DND-41 (cell line): ENCODE data around the gene GGNBP2.

ENCODE experiments used
- EZH2 ChIP-seq: IDR thresholded peaks from 3 replicates; pipeline ENCODE4 v1.6.1; 2012; ENCODE audit warnings: borderline replicate concordance, low read depth, mild to moderate bottlenecking, moderate library complexity, low read length, inconsistent platforms; ENCODE audit not compliant: severe bottlenecking
- TF ChIP-seq, protein P1 (sequence below): IDR thresholded peaks from 2 replicates; pipeline ENCODE4 v1.5.1; 2012; ENCODE audit warnings: borderline replicate concordance, low read length, moderate library complexity, mild to moderate bottlenecking; ENCODE audit not compliant: poor library complexity, severe bottlenecking; ENCODE audit errors: extremely low read depth

DNA sequence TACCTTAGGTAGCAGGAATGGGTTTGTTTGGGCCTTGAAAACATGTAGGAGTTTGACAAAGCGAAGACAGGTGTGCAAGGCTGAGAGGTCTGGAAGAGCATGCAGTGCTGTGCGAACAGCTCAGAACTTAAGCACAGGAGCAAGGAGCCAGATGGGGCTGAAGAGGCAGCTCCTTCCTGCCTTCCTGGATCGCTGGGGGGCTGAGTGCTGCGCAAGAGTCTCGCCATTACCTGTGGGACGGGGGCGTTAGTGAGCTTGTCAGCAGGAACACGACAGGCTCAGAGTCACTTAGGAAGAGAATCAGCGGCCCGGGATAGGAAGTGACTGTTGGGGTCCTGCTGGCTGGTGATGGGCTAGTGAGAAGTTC, 56.2 kb downstream of the GGNBP2 start:
- TF ChIP-seq, protein P1, sequence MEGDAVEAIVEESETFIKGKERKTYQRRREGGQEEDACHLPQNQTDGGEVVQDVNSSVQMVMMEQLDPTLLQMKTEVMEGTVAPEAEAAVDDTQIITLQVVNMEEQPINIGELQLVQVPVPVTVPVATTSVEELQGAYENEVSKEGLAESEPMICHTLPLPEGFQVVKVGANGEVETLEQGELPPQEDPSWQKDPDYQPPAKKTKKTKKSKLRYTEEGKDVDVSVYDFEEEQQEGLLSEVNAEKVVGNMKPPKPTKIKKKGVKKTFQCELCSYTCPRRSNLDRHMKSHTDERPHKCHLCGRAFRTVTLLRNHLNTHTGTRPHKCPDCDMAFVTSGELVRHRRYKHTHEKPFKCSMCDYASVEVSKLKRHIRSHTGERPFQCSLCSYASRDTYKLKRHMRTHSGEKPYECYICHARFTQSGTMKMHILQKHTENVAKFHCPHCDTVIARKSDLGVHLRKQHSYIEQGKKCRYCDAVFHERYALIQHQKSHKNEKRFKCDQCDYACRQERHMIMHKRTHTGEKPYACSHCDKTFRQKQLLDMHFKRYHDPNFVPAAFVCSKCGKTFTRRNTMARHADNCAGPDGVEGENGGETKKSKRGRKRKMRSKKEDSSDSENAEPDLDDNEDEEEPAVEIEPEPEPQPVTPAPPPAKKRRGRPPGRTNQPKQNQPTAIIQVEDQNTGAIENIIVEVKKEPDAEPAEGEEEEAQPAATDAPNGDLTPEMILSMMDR = no peak
- no peak for TF ChIP-seq EZH2
